UCSD-AML1 (cell line): ENCODE measurements around the gene DENR.

ENCODE experiments used
- DNase-seq: peaks from one replicate; lab custom pipeline; 2025; ENCODE audit not compliant: unreplicated experiment; lab: John Stamatoyannopoulos, UW

DENR gene

DNA sequence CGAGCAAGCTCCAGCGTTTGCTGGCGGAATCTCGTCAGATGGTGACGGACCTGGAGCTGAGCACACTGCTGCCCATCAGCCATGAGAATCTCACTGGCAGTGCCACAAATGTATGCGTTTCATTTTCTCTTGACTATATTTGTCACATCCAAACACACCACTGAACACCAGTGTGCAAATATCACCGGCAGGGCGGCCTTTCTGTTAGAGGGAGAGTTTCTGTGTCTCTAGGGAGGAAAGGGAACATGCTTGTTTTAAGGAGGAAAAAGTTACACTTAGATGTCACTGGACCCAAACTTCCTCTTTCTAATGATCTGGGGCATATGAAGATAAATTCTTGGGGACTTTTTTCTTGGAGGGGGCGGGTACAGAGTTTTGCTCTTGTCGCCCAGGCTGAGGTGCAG, 60.7 kb downstream of the DENR start:
- no peak for DNase-seq

DNA sequence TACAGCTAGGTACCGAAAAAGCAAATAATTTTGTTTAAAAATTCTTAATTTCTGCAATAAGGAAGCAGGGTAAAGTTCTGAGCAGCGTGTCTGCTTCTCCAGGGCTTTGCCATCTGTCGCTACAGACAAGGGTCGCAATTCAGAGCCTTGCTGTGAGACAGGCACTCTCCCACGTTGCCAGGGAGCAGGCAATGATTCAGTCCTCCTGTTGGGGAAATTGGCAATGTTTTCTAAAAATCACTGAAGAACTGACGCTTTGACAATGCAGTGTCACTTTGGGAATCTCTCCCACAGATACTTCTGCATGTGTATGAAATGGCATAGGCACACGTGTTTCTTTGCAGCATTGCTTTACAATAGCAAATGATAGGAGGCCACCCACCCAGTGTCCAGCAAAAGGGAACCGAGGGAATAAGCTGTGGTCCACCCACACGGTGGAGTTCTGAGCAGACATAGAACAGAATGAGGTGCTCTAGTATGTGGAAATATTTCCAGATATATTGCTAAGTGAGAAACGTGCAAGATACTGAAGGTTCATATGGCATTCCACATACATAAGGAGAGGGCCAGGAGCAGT, 66.7 kb downstream of the DENR start:
- DNase-seq = no peak

DNA sequence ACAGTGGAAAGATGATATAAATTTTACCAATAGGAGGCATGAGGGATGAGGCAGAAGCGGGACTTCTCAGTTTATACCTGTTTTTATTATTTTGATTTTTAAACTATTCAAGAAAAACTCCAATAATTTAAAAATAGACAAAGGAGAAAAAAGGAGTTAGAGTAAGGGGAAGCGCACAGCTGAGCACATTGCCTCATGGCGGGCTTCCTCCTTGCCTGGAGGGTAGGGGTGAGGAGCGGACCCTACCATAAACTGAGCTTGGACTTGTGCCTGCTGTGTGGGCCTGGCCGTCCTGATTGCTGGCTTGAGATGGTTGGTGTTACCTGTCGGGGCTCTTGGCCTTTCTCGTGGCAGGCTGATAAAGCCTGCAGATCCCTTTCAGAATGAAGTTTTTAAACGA, 67.5 kb downstream of the DENR start:
- no peak for DNase-seq
